ENCODE results near the gene OXSR1. TPM values are rescaled to one million over a fixed set of nuclear protein-coding genes. Genes with fewer than 3 reads are reported as not detected.
"Not testable (repeated sequence)": the region's sequence is repeated elsewhere in the genome, so short reads cannot be mapped to it uniquely, and the experiment has no call there.

Gene OXSR1
- total RNA-seq, 1 donor from 2014 or later = 66.0 TPM

- DNase-seq (ENCODE audit: low read depth) = peak; percentile 15
These were observed 518 bp downstream of the OXSR1 start for GRCh38 chr3:38165722-38166387.

- DNase-seq (ENCODE audit: low read depth) = no peak
These were observed 2.3 kb downstream of the OXSR1 start for GRCh38 chr3:38167591-38167990.

- peak; percentile 44 for DNase-seq (ENCODE audit: low read depth)
These were observed 3.1 kb downstream of the OXSR1 start for GRCh38 chr3:38168151-38169026.

- DNase-seq (ENCODE audit: low read depth) = peak; percentile 6
These were observed 3.6 kb downstream of the OXSR1 start for GRCh38 chr3:38169027-38169317.

- no peak for DNase-seq (ENCODE audit: low read depth)
These were observed 5.4 kb downstream of the OXSR1 start for GRCh38 chr3:38170722-38171121.

- no peak for DNase-seq (ENCODE audit: low read depth)
These were observed 6.3 kb downstream of the OXSR1 start for GRCh38 chr3:38171622-38172021.

- no peak for DNase-seq (ENCODE audit: low read depth)
These were observed 8.6 kb downstream of the OXSR1 start for GRCh38 chr3:38173834-38174418.

GRCh38 chr3:38177181-38177580 is 11.8 kb downstream of the OXSR1 start:
- DNase-seq (ENCODE audit: low read depth) = no peak

- DNase-seq (ENCODE audit: low read depth) = no peak
These were observed 21.4 kb downstream of the OXSR1 start for GRCh38 chr3:38186781-38187180.

- no peak for DNase-seq (ENCODE audit: low read depth)
These were observed 25.1 kb downstream of the OXSR1 start for GRCh38 chr3:38190481-38190881.

- not testable (repeated sequence) for DNase-seq (ENCODE audit: low read depth)
These were observed 37.6 kb downstream of the OXSR1 start for GRCh38 chr3:38202931-38203330.

- DNase-seq (ENCODE audit: low read depth) = no peak
These were observed 38.4 kb downstream of the OXSR1 start for GRCh38 chr3:38203690-38204089.

- no peak for DNase-seq (ENCODE audit: low read depth)
These were observed 39.5 kb downstream of the OXSR1 start for GRCh38 chr3:38204599-38205471.

GRCh38 chr3:38205472-38205805 is 40.1 kb downstream of the OXSR1 start:
- no peak for DNase-seq (ENCODE audit: low read depth)

GRCh38 chr3:38207254-38208003 is 42.1 kb downstream of the OXSR1 start:
- no peak for DNase-seq (ENCODE audit: low read depth)

GRCh38 chr3:38210141-38210757 is 44.9 kb downstream of the OXSR1 start:
- no peak for DNase-seq (ENCODE audit: low read depth)

GRCh38 chr3:38212141-38212540 is 46.8 kb downstream of the OXSR1 start:
- DNase-seq (ENCODE audit: low read depth) = no peak

- DNase-seq (ENCODE audit: low read depth) = no peak
These were observed 49.2 kb downstream of the OXSR1 start for GRCh38 chr3:38214560-38214959.

- no peak for DNase-seq (ENCODE audit: low read depth)
These were observed 54.4 kb downstream of the OXSR1 start for GRCh38 chr3:38219609-38220197.

- no peak for DNase-seq (ENCODE audit: low read depth)
These were observed 55.7 kb downstream of the OXSR1 start for GRCh38 chr3:38221005-38221404.

All from renal cortical epithelial cell (primary cell).